Activated CD4-positive, alpha-beta T cell treated with anti-CD3 and anti-CD28 coated beads, Interleukin-10, Interleukin-2, amounts not matched to agents 100 ng/mL and 50 ng/mL, durations not matched to agents 16 hours and 8 hours (primary cell): ENCODE data around the gene PPA1.
"Not testable (repeated sequence)": the region's sequence is repeated elsewhere in the genome, so short reads cannot be mapped to it uniquely, and the experiment has no call there.

Source experiments
- DNase-seq: peaks from one replicate; pipeline ENCODE4 v3.0.0-alpha.2; 2020

The PPA1 gene

GRCh38 chr10:70206762-70207161 lies 26.5 kb downstream of the PPA1 start:
- no peak for DNase-seq

GRCh38 chr10:70201105-70201504 lies 32.1 kb downstream of the PPA1 start:
- DNase-seq, result no peak

- DNase-seq, result no peak
These were observed 34.3 kb downstream of the PPA1 start for GRCh38 chr10:70198696-70199466.

- peak; percentile 38 for DNase-seq
These were observed 35.8 kb downstream of the PPA1 start for GRCh38 chr10:70197235-70197945.

GRCh38 chr10:70193391-70193844 lies 39.8 kb downstream of the PPA1 start:
- DNase-seq, result no peak

- DNase-seq, result no peak
These were observed 40.8 kb downstream of the PPA1 start for GRCh38 chr10:70192326-70192968.

GRCh38 chr10:70191972-70192305 lies 41.3 kb downstream of the PPA1 start:
- DNase-seq, result no peak

- DNase-seq, result no peak
These were observed 41.9 kb downstream of the PPA1 start for GRCh38 chr10:70191161-70191971.

GRCh38 chr10:70190581-70190980 lies 42.6 kb downstream of the PPA1 start:
- no peak for DNase-seq

GRCh38 chr10:70190102-70190501 lies 43.1 kb downstream of the PPA1 start:
- DNase-seq, result no peak

- DNase-seq, result no peak
These were observed 44.5 kb downstream of the PPA1 start for GRCh38 chr10:70188768-70189167.

- no peak for DNase-seq
These were observed 46.7 kb downstream of the PPA1 start for GRCh38 chr10:70186571-70186970.

GRCh38 chr10:70186090-70186489 lies 47.1 kb downstream of the PPA1 start:
- DNase-seq, result no peak

GRCh38 chr10:70183304-70183703 lies 49.9 kb downstream of the PPA1 start:
- no peak for DNase-seq

- DNase-seq, result not testable (repeated sequence)
These were observed 54.0 kb downstream of the PPA1 start for GRCh38 chr10:70179209-70179608.

- DNase-seq, result no peak
These were observed 55.0 kb downstream of the PPA1 start for GRCh38 chr10:70178139-70178725.

GRCh38 chr10:70176441-70176840 lies 56.8 kb downstream of the PPA1 start:
- no peak for DNase-seq

GRCh38 chr10:70175516-70175915 lies 57.7 kb downstream of the PPA1 start:
- DNase-seq, result no peak

GRCh38 chr10:70174058-70174741 lies 59.0 kb downstream of the PPA1 start:
- DNase-seq, result peak; percentile 55

- DNase-seq, result no peak
These were observed 63.4 kb downstream of the PPA1 start for GRCh38 chr10:70169649-70170364.

GRCh38 chr10:70169011-70169410 lies 64.2 kb downstream of the PPA1 start:
- peak; percentile 22 for DNase-seq
